Colonic mucosa (tissue), 4 donors: ENCODE data around the gene QPCT. TPM values are rescaled to one million over a fixed set of nuclear protein-coding genes. Genes with fewer than 3 reads are reported as not detected.
"Not testable (repeated sequence)": the region's sequence is repeated elsewhere in the genome, so short reads cannot be mapped to it uniquely, and the experiment has no call there.

Source experiments
- DNase-seq: peaks from one replicate; pipeline ENCODE4 v3.0.0-alpha.2; 2020
- H3K27ac ChIP-seq: fragments of 200-600 bp; one replicate; pipeline ENCODE4 v1.8.0; 2021
- H3K27me3 ChIP-seq: fragments of 200-600 bp; one replicate; pipeline ENCODE4 v1.8.0; 2021
- H3K36me3 ChIP-seq: fragments of 200-600 bp; one replicate; pipeline ENCODE4 v1.8.0; 2021
- H3K4me1 ChIP-seq: fragments of 200-600 bp; one replicate; pipeline ENCODE4 v1.8.0; 2021; ENCODE audit warnings: mild to moderate bottlenecking
- H3K4me3 ChIP-seq: fragments of 200-600 bp; one replicate; pipeline ENCODE4 v1.8.0; 2021
- H3K9ac ChIP-seq, 2 donors: one replicate each; pipeline ENCODE4 v1.7.0; 2013; ENCODE audit warnings: control low read depth in 2 of 2, low read depth in 2 of 2, low read length in 2 of 2
- H3K9me3 ChIP-seq: fragments of 200-600 bp; one replicate; pipeline ENCODE4 v1.8.0; 2021
- CTCF ChIP-seq: fragments of 200-600 bp; IDR thresholded peaks from one replicate; pipeline ENCODE4 v1.8.0; 2022; ENCODE audit warnings: antibody characterized with exemption, mild to moderate bottlenecking
- intact Hi-C: fragments of 100-400 bp; cut with DNase I; formaldehyde crosslinking; loops from one replicate; pipeline ENCODE4 v1.14.1; 2022
- total RNA-seq, 2 donors: library from RNA; stranded (reverse); fragmentation: NEBNext Ultra II Directional in 1 of 2; extraction: Animal tissue kit (Norgen Biotek cat#: 25700) in 1 of 2; gene quantifications; one replicate each; pipeline ENCODE4 v1.2.1, GENCODE V29; 2021
- donor health status: healthy.
- donor health status: DM: no; HTN: no; CAD: no.
- donor health status: DM: no; HTN: no; CAD: no.

QPCT gene
- total RNA-seq, 2 donors from 2014 or later, result 5.3 to 10.7 TPM

- intact Hi-C loops, result no loop called here
- H3K4me3 ChIP-seq, result no peak overlapping the region
- DNase-seq, result no peak
- H3K27me3 ChIP-seq, result no peaks in the 10 kb centered on the region
- no peak overlapping the region for H3K9ac ChIP-seq
- TF ChIP-seq CTCF, result no peak
- no peak overlapping the region for H3K27ac ChIP-seq
- no peaks in the 10 kb centered on the region for H3K36me3 ChIP-seq
- no peaks in the 10 kb centered on the region for H3K9me3 ChIP-seq
- H3K4me1 ChIP-seq, result no peaks in the 10 kb centered on the region
Observed at GRCh38 chr2:37376421-37377186, 32.2 kb downstream of the QPCT start.

GRCh38 chr2:37377187-37377532 lies 32.7 kb downstream of the QPCT start:
- Histone ChIP-seq H3K27me3 (no peaks in the 10 kb centered on the region), H3K4me3 (no peak overlapping the region), H3K9me3 (no peaks in the 10 kb centered on the region), H3K9ac (no peak overlapping the region), H3K4me1 (no peaks in the 10 kb centered on the region), H3K27ac (no peak overlapping the region), H3K36me3 (no peaks in the 10 kb centered on the region)
- no peak for DNase-seq
- intact Hi-C loops, result no loop called here
- TF ChIP-seq CTCF, result no peak

GRCh38 chr2:37378411-37378810 lies 34.0 kb downstream of the QPCT start:
- Histone ChIP-seq H3K4me1 (no peaks in the 10 kb centered on the region), H3K9ac (no peak overlapping the region), H3K36me3 (no peaks in the 10 kb centered on the region), H3K27me3 (no peaks in the 10 kb centered on the region), H3K9me3 (no peaks in the 10 kb centered on the region), H3K4me3 (no peak overlapping the region), H3K27ac (no peak overlapping the region)
- no peak for TF ChIP-seq CTCF
- intact Hi-C loops, result no loop called here
- no peak for DNase-seq

- Histone ChIP-seq H3K27me3 (no peaks in the 10 kb centered on the region), H3K27ac (no peak overlapping the region), H3K4me1 (no peaks in the 10 kb centered on the region), H3K9me3 (no peaks in the 10 kb centered on the region), H3K36me3 (no peaks in the 10 kb centered on the region), H3K4me3 (no peak overlapping the region), H3K9ac (no peak overlapping the region)
- no peak for DNase-seq
- no peak for TF ChIP-seq CTCF
- intact Hi-C loops, result no loop called here
Observed at GRCh38 chr2:37379881-37380296, 35.5 kb downstream of the QPCT start.

- H3K4me1 ChIP-seq, H3K9ac ChIP-seq, DNase-seq, H3K27me3 ChIP-seq, H3K4me3 ChIP-seq, H3K36me3 ChIP-seq, H3K27ac ChIP-seq, H3K9me3 ChIP-seq, intact Hi-C loops: not testable (repeated sequence)
Observed at GRCh38 chr2:37380787-37381186, 36.4 kb downstream of the QPCT start.

- H3K36me3 ChIP-seq, H3K4me3 ChIP-seq, H3K27ac ChIP-seq, H3K4me1 ChIP-seq, intact Hi-C loops, H3K27me3 ChIP-seq, H3K9ac ChIP-seq, H3K9me3 ChIP-seq, DNase-seq: not testable (repeated sequence)
Observed at GRCh38 chr2:37384261-37384660, 39.8 kb downstream of the QPCT start.
